Activated CD8-positive, alpha-beta T cell treated with anti-CD3 and anti-CD28 coated beads for 36 hours (primary cell): ENCODE results near the gene STRADA. TPM values are rescaled to one million over a fixed set of nuclear protein-coding genes. Genes with fewer than 3 reads are reported as not detected.

Experiments used
- ATAC-seq: fragments of 200-7000 bp; cut with Tn5 transposase; one replicate; pipeline ENCODE4 v1.10.0; 2021; ENCODE audit warnings: mild to moderate bottlenecking, moderate library complexity
- CTCF ChIA-PET: fragments of 350-600 bp; sonication (Branson Sonifier 250); formaldehyde crosslinking; loops from one replicate; lab custom pipeline; 2021; ENCODE audit warnings: antibody characterized with exemption; lab: Charles Lee
- POLR2A ChIA-PET: fragments of 350-600 bp; sonication (Branson Sonifier 250); formaldehyde crosslinking; loops from one replicate; lab custom pipeline; 2021; ENCODE audit warnings: antibody characterized with exemption; lab: Charles Lee
- DNase-seq: peaks from one replicate; pipeline ENCODE4 v3.0.0-alpha.2; 2020
- H3K27ac Mint-ChIP-seq: one replicate; pipeline ENCODE4 v1.8.0; 2021; ENCODE audit warnings: mild to moderate bottlenecking, mixed read lengths
- H3K27me3 Mint-ChIP-seq: one replicate; pipeline ENCODE4 v1.8.0; 2021; ENCODE audit warnings: mixed read lengths
- H3K36me3 Mint-ChIP-seq: one replicate; pipeline ENCODE4 v1.8.0; 2021; ENCODE audit warnings: low read depth, mixed read lengths
- H3K4me1 Mint-ChIP-seq: one replicate; pipeline ENCODE4 v1.8.0; 2021; ENCODE audit warnings: low read depth, mixed read lengths
- H3K4me3 Mint-ChIP-seq: one replicate; pipeline ENCODE4 v1.8.0; 2021; ENCODE audit warnings: mild to moderate bottlenecking, moderate library complexity, mixed read lengths
- H3K9me3 Mint-ChIP-seq: one replicate; pipeline ENCODE4 v1.8.0; 2021; ENCODE audit warnings: mixed read lengths
- intact Hi-C: fragments of 100-400 bp; cut with micrococcal nuclease; formaldehyde crosslinking; loops from one replicate; pipeline ENCODE4 v1.10.0; 2022
- total RNA-seq, 2 experiments: library from RNA; stranded (reverse); gene quantifications; one replicate each; pipeline ENCODE4 v1.2.3, GENCODE V29; 2021
- TF ChIP-seq, protein P1 (sequence below): fragments of 200-600 bp; IDR thresholded peaks from one replicate; pipeline ENCODE4 v1.8.0; 2022; ENCODE audit warnings: antibody characterized with exemption, mild to moderate bottlenecking

STRADA gene, protein sequence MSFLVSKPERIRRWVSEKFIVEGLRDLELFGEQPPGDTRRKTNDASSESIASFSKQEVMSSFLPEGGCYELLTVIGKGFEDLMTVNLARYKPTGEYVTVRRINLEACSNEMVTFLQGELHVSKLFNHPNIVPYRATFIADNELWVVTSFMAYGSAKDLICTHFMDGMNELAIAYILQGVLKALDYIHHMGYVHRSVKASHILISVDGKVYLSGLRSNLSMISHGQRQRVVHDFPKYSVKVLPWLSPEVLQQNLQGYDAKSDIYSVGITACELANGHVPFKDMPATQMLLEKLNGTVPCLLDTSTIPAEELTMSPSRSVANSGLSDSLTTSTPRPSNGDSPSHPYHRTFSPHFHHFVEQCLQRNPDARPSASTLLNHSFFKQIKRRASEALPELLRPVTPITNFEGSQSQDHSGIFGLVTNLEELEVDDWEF
- 10 to 100 TPM; 44.8 to 48.8 TPM for total RNA-seq

DNA sequence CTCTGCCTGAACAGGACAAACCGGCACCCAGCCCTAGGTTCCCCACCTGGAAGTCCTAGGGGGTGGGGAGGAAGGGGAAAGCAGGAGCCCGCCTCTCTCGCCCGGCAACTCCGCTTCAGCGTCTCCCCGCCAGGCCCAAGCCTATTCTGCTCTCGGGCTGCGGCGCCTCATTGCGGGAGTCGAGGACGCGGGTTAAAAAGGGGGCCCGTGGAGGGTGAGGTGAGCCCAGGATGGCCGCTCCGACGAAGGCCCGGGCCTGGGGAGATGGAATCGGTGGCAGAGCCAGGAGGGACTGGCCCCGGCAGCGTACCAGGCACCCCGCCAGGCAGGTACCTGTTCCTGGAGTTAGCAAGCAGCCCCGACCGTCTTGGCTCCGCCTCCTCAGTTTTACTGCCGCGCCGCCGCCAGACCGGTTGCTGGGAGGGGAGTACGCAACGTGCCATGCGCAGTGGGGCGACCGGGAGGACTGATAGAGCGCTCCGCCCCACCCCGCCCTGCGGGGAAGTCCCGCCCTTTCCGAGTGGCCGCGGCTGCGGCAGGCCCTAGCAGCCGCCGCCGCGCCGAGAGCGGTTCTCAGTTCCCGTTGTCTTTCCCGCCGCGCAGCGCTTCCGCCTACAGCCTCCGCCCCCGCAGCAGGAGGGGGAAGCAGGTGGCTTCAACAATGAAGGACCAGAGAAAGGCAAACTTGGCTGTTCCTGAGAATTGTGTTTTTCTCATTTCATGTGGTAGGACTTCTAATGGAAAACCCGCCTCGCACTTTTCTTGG is at the start of gene STRADA:
STRADA (minus strand) TSS at position 392 of the 766 bp plus-strand sequence. CDS start 13,430 bp downstream, outside the sequence.
- H3K36me3 Mint-ChIP-seq: peaks cover 11% of the 10 kb centered on the region
- H3K27ac Mint-ChIP-seq: peak within 1 kb of the TSS; percentile 96
- peaks cover 21% of the 10 kb centered on the region for H3K4me1 Mint-ChIP-seq
- TF ChIP-seq, protein P1, sequence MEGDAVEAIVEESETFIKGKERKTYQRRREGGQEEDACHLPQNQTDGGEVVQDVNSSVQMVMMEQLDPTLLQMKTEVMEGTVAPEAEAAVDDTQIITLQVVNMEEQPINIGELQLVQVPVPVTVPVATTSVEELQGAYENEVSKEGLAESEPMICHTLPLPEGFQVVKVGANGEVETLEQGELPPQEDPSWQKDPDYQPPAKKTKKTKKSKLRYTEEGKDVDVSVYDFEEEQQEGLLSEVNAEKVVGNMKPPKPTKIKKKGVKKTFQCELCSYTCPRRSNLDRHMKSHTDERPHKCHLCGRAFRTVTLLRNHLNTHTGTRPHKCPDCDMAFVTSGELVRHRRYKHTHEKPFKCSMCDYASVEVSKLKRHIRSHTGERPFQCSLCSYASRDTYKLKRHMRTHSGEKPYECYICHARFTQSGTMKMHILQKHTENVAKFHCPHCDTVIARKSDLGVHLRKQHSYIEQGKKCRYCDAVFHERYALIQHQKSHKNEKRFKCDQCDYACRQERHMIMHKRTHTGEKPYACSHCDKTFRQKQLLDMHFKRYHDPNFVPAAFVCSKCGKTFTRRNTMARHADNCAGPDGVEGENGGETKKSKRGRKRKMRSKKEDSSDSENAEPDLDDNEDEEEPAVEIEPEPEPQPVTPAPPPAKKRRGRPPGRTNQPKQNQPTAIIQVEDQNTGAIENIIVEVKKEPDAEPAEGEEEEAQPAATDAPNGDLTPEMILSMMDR: no peak
- DNase-seq (peak; percentile 99), ATAC-seq (peak; percentile 96)
- ChIA-PET CTCF (interaction anchor here (0.7 to 1.3 kb wide), 6 partner anchors 9 to 118 kb away, joined by 3 to 5 read pairs (median 4); partner anchors contain the start of gene FTSJ3), POLR2A (interaction anchor here (0.7 to 2.0 kb wide), 23 partner anchors 8 to 187 kb away, joined by 3 to 25 read pairs (median 4); partner anchors contain the start of genes CCDC47, DDX42, LIMD2 and PSMC5)
- H3K4me3 Mint-ChIP-seq: peak within 1 kb of the TSS; percentile 94
- H3K27me3 Mint-ChIP-seq: no peaks in the 10 kb centered on the region
- intact Hi-C loops: loop anchor here (2.0 to 5.0 kb wide), 2 partner anchors 31 to 34 kb away; partner anchors contain the start of gene CCDC47
- no peaks in the 10 kb centered on the region for H3K9me3 Mint-ChIP-seq

DNA sequence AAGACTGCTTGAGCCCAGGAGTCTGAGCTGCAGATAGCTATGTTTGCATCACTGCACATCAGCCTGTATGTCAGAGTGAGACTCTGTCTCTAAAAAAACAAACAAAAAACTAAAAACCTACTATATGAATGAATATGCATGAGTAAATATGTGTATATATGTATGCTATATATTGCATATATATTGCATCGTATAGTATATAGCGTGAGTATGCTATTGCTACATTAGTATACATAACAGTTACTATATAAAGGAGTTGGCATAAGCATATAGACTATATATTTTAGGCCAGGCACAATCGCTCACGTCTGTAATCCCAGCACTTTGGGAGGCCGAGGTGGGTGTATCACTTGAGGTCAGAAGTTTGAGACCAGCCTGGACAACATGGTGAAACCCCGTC is 48.5 kb upstream of the STRADA start:
- ATAC-seq (no peak), DNase-seq (no peak)
- intact Hi-C loops: no loop called here
- POLR2A ChIA-PET: interaction anchor here (1.2 to 2.4 kb wide), 3 partner anchors 14 to 40 kb away, joined by 3 to 8 read pairs (median 6); partner anchors contain the start of genes CCDC47 and DDX42
- H3K4me1 Mint-ChIP-seq: peaks cover 2% of the 10 kb centered on the region
- CTCF ChIA-PET: interaction anchor here (1.9 to 2.4 kb wide), 2 partner anchors 8 to 15 kb away, joined by 5 to 6 read pairs; no protein-coding TSS in a partner anchor
- no peaks in the 10 kb centered on the region for H3K27me3 Mint-ChIP-seq
- no peak overlapping the region for H3K4me3 Mint-ChIP-seq
- H3K27ac Mint-ChIP-seq: no peak overlapping the region
- TF ChIP-seq, protein P1: no peak
- H3K36me3 Mint-ChIP-seq: peaks cover 37% of the 10 kb centered on the region
- H3K9me3 Mint-ChIP-seq: no peaks in the 10 kb centered on the region

DNA sequence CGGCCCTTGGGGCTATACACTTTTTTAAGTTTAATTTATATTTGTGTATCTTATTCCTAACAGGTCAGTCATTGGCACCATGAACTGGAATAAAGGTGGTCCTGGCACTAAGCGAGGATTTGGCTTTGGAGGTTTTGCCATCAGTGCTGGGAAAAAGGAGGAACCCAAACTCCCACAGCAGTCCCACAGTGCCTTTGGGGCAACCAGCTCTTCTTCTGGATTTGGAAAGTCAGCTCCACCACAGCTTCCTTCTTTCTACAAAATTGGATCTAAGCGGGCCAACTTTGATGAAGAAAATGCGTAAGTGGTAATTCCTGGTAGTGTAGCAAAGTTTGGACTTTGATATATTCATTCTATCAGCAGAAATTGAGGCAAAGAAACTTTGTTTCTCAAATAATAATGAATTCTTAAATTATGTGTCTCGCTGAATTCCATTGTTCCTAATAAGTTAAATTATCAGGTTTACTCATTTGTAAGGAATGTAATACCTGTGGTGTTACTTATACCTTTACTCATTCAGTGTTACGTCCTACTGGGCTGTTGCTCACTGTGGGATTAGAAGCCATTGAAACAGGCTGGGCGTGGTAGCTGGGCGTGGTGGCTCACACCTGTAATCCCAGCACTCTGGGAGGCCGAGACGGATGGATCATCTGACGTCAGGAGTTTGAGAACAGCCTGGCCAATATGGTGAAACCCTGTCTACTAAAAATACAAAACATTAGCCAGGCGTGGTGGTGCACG is 45.5 kb upstream of the STRADA start:
- Mint-ChIP-seq H3K9me3 (no peaks in the 10 kb centered on the region), H3K4me1 (peaks cover 20% of the 10 kb centered on the region), H3K27me3 (no peaks in the 10 kb centered on the region), H3K27ac (no peak overlapping the region), H3K36me3 (peaks cover 17% of the 10 kb centered on the region), H3K4me3 (no peak overlapping the region)
- intact Hi-C loops: no loop called here
- no peak for DNase-seq
- ChIA-PET CTCF (interaction anchor here (1.7 kb wide), 1 partner anchor 12 kb away, joined by 4 read pairs; no protein-coding TSS in a partner anchor), POLR2A (interaction anchor here (0.9 to 1.2 kb wide), 3 partner anchors 13 to 43 kb away, joined by 3 to 7 read pairs (median 4); partner anchors contain the start of genes CCDC47 and DDX42)
- TF ChIP-seq, protein P1: no peak
- ATAC-seq: no peak

DNA sequence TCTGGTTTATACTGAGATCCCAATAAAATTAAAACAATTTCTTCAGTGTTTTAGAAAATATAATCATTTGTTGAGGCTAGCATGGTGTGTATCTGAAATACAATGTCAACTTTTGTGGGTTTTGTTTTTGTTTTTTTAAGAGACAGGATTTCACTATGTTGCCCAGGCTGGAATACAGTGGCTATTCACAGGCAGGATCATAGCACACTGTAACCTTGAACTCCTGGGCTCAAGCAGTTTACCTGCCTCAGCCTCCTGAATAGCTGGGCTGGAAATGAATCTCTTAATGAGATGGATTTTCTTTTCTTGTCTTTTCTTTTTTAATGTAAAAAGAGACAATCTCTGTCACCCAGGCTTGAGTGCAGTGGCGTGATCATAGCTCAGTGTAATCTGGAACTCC is 44.5 kb upstream of the STRADA start:
- CTCF ChIA-PET: interaction anchor here (1.0 to 1.7 kb wide), 2 partner anchors 13 to 76 kb away, joined by 3 to 4 read pairs; no protein-coding TSS in a partner anchor
- no peak for DNase-seq
- Mint-ChIP-seq H3K9me3 (no peaks in the 10 kb centered on the region), H3K27me3 (no peaks in the 10 kb centered on the region), H3K4me3 (no peak overlapping the region), H3K36me3 (peaks cover 17% of the 10 kb centered on the region), H3K4me1 (peaks cover 24% of the 10 kb centered on the region), H3K27ac (no peak overlapping the region)
- TF ChIP-seq, protein P1: no peak
- ATAC-seq: no peak
- POLR2A ChIA-PET: interaction anchor here (1.1 to 1.2 kb wide), 2 partner anchors 12 to 44 kb away, joined by 4 to 7 read pairs; partner anchors contain the start of genes CCDC47 and DDX42
- intact Hi-C loops: no loop called here
